Measurements from ENCODE around the gene ADGRL3. TPM values are rescaled to one million over a fixed set of nuclear protein-coding genes. Genes with fewer than 3 reads are reported as not detected.

Gene ADGRL3
- total RNA-seq, 1 donor from 2014 or later, result 18.7 TPM

- Mint-ChIP-seq H3K9me3 (ENCODE audit: unreplicated experiment) (no peaks in the 10 kb centered on the region), H3K4me3 (ENCODE audit: unreplicated experiment) (no peak overlapping the region), H3K4me1 (ENCODE audit: unreplicated experiment) (peaks cover 11% of the 10 kb centered on the region), H3K36me3 (ENCODE audit: unreplicated experiment) (no peaks in the 10 kb centered on the region), H3K27me3 (ENCODE audit: unreplicated experiment) (no peaks in the 10 kb centered on the region), H3K27ac (ENCODE audit: unreplicated experiment) (no peak overlapping the region)
- no peak for TF ChIP-seq CTCF (IDR thresholded peaks at IDR 0.05)
- DNase-seq (ENCODE audit: extremely low spot score, unreplicated experiment), result no peak
Observed at GRCh38 chr4:61603086-61603485, 403.0 kb downstream of the ADGRL3 start.

- no peaks in the 10 kb centered on the region for H3K9me3 Mint-ChIP-seq (ENCODE audit: unreplicated experiment)
- H3K27me3 Mint-ChIP-seq (ENCODE audit: unreplicated experiment), result no peaks in the 10 kb centered on the region
- H3K4me1 Mint-ChIP-seq (ENCODE audit: unreplicated experiment), result peaks cover 11% of the 10 kb centered on the region
- DNase-seq (ENCODE audit: extremely low spot score, unreplicated experiment), result no peak
- H3K36me3 Mint-ChIP-seq (ENCODE audit: unreplicated experiment), result no peaks in the 10 kb centered on the region
- no peak overlapping the region for H3K27ac Mint-ChIP-seq (ENCODE audit: unreplicated experiment)
- TF ChIP-seq CTCF (IDR thresholded peaks at IDR 0.05), result no peak
- H3K4me3 Mint-ChIP-seq (ENCODE audit: unreplicated experiment), result no peak overlapping the region
Observed at GRCh38 chr4:61604054-61604453, 403.9 kb downstream of the ADGRL3 start.

GRCh38 chr4:61605984-61606383 is 405.9 kb downstream of the ADGRL3 start:
- Mint-ChIP-seq H3K27me3 (ENCODE audit: unreplicated experiment) (no peaks in the 10 kb centered on the region), H3K36me3 (ENCODE audit: unreplicated experiment) (no peaks in the 10 kb centered on the region), H3K27ac (ENCODE audit: unreplicated experiment) (no peak overlapping the region), H3K9me3 (ENCODE audit: unreplicated experiment) (no peaks in the 10 kb centered on the region), H3K4me1 (ENCODE audit: unreplicated experiment) (peaks cover 11% of the 10 kb centered on the region), H3K4me3 (ENCODE audit: unreplicated experiment) (no peak overlapping the region)
- TF ChIP-seq CTCF (IDR thresholded peaks at IDR 0.05), result no peak
- DNase-seq (ENCODE audit: extremely low spot score, unreplicated experiment), result no peak

DNA sequence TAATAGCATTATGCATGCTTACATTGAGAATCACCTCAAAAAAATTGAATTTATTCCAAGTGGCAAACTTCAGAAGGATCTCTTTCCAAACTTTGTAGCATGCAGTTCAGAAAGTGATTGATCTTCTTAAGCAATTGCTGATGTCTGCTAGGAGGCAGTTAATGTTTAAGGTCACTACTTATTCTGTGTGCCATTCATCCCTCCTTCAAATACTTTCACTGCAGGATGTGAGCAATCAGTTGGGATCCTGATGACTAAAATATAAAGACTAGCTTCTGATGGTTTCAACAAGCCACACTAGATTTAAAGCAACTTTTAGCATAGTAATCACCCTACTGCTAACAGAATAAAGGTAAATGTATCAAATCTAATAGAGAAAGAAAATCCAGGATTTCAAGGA is 414.1 kb downstream of the ADGRL3 start:
- Mint-ChIP-seq H3K27me3 (ENCODE audit: unreplicated experiment) (no peaks in the 10 kb centered on the region), H3K9me3 (ENCODE audit: unreplicated experiment) (no peaks in the 10 kb centered on the region), H3K36me3 (ENCODE audit: unreplicated experiment) (no peaks in the 10 kb centered on the region), H3K27ac (ENCODE audit: unreplicated experiment) (no peak overlapping the region), H3K4me1 (ENCODE audit: unreplicated experiment) (no peaks in the 10 kb centered on the region), H3K4me3 (ENCODE audit: unreplicated experiment) (no peak overlapping the region)
- DNase-seq (ENCODE audit: extremely low spot score, unreplicated experiment), result no peak
- TF ChIP-seq CTCF (IDR thresholded peaks at IDR 0.05), result no peak

DNA sequence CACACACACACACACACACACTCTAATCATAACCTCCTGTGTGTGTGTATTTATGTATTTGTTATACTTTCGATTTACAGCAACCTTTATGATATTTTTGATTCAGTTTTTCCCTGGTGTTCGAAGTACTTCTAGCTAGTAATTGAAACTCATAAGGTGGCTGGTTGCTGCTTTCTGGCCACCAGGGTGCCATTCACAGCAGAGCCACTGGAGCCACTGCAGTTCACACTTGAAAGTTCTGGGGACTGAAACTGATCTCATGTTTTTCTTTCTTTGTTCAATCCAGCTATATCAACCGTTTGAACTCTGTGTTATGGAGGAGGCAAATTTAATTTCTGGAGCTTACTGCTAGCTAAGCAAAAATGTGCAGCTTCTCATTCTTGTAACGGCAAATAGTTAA is 419.4 kb downstream of the ADGRL3 start:
- Mint-ChIP-seq H3K4me1 (ENCODE audit: unreplicated experiment) (peaks cover 4% of the 10 kb centered on the region), H3K4me3 (ENCODE audit: unreplicated experiment) (no peak overlapping the region), H3K27ac (ENCODE audit: unreplicated experiment) (no peak overlapping the region), H3K27me3 (ENCODE audit: unreplicated experiment) (no peaks in the 10 kb centered on the region), H3K9me3 (ENCODE audit: unreplicated experiment) (no peaks in the 10 kb centered on the region), H3K36me3 (ENCODE audit: unreplicated experiment) (no peaks in the 10 kb centered on the region)
- DNase-seq (ENCODE audit: extremely low spot score, unreplicated experiment), result no peak
- peak; percentile 38 for TF ChIP-seq CTCF (IDR thresholded peaks at IDR 0.05)

Data from osteocyte (in vitro differentiated cells).